Endothelial cell of umbilical vein (primary cell): ENCODE measurements around the gene ZFYVE28. TPM values are rescaled to one million over a fixed set of nuclear protein-coding genes. Genes with fewer than 3 reads are reported as not detected.
A peak's percentile ranks its signal among the peaks of the same experiment; 100 is the strongest.

Experiments
- BruUV-seq: library from RNA; stranded (reverse); fragments of 400-500 nt; replicated peaks from 2 replicates; lab custom pipeline; 2021; lab: Mats Ljungman, UMichigan
- CTCF ChIA-PET: fragments of 300-600, 350-600 bp; sonication (Branson Sonifier 250); formaldehyde crosslinking; loops from one replicate; lab custom pipeline; 2021; ENCODE audit warnings: antibody characterized with exemption, inconsistent platforms; lab: Charles Lee
- POLR2A ChIA-PET: fragments of 300-600, 350-600 bp; sonication (Branson Sonifier 250); formaldehyde crosslinking; loops from one replicate; lab custom pipeline; 2021; ENCODE audit warnings: antibody characterized with exemption, inconsistent platforms; lab: Charles Lee
- DNase-seq: peaks from one replicate; pipeline ENCODE4 v3.0.0-alpha.2; 2011; ENCODE audit warnings: low read depth, low spot score
- FAIRE-seq: peaks from 2 replicates; lab custom pipeline; 2011; peaks lifted over from hg19 to GRCh38; lab: Jason Lieb, UNC
- H2AFZ ChIP-seq: 2 replicates; pipeline ENCODE4 v1.6.0; 2012; ENCODE audit warnings: low read depth, low read length, control low read depth, inconsistent platforms
- H3K27ac ChIP-seq: 2 replicates; pipeline ENCODE4 v1.5.1; 2011; ENCODE audit warnings: low read depth, mild to moderate bottlenecking, control low read depth, low read length, moderate library complexity; ENCODE audit not compliant: insufficient read depth
- H3K27me3 ChIP-seq, 2 experiments: 2 replicates each; pipeline versions ENCODE4 v1.6.0 to v1.6.1; 2011; ENCODE audit warnings: low read length in 2 of 2, mixed read lengths in 1 of 2; ENCODE audit not compliant: control insufficient read depth in 2 of 2, insufficient read depth in 2 of 2
- H3K36me3 ChIP-seq, 2 experiments: 2 replicates in 1 of 2; 3 replicates in 1 of 2; pipeline ENCODE4 v1.5.1; 2011; ENCODE audit warnings: low read length in 2 of 2, mild to moderate bottlenecking in 1 of 2, moderate library complexity in 1 of 2; ENCODE audit not compliant: control insufficient read depth in 2 of 2, insufficient read depth in 2 of 2; ENCODE audit errors: extremely low read depth in 1 of 2
- H3K4me1 ChIP-seq: 3 replicates; pipeline ENCODE4 v1.5.1; 2011; ENCODE audit warnings: mild to moderate bottlenecking, low read length; ENCODE audit not compliant: control insufficient read depth, insufficient read depth; ENCODE audit errors: extremely low read depth
- H3K4me2 ChIP-seq: 2 replicates; pipeline ENCODE4 v1.6.1; 2011; ENCODE audit warnings: low read length, control low read depth, mixed read lengths; ENCODE audit not compliant: insufficient read depth
- H3K4me3 ChIP-seq, 3 experiments: fragments of 200-600 bp in 1 of 3; sonication (generic), shearing (Covaris generic) in 1 of 3; replicated peaks in 1 of 3; 2 replicates each; pipeline ENCODE4 v1.5.1; 2011 to 2016; ENCODE audit warnings: control low read depth in 3 of 3, low read length in 3 of 3, mild to moderate bottlenecking in 2 of 3, inconsistent platforms in 1 of 3, low read depth in 1 of 3, moderate library complexity in 1 of 3; ENCODE audit not compliant: insufficient read depth in 1 of 3
- H3K79me2 ChIP-seq: 2 replicates; pipeline ENCODE4 v1.6.0; 2012; ENCODE audit warnings: low read length, inconsistent platforms; ENCODE audit not compliant: control insufficient read depth, insufficient read depth
- H3K9ac ChIP-seq: replicated peaks from 2 replicates; pipeline ENCODE3; 2011; ENCODE audit warnings: low read length, control low read depth; ENCODE audit not compliant: insufficient read depth; ENCODE audit errors: extremely low read depth
- H3K9me1 ChIP-seq: replicated peaks from 3 replicates; pipeline ENCODE4 v1.6.0; 2011; ENCODE audit warnings: mild to moderate bottlenecking, low read length; ENCODE audit not compliant: control insufficient read depth, insufficient read depth; ENCODE audit errors: extremely low read depth
- H3K9me3 ChIP-seq: replicated peaks from 2 replicates; pipeline ENCODE4 v1.5.1; 2012; ENCODE audit warnings: low read length, inconsistent platforms; ENCODE audit not compliant: control insufficient read depth, insufficient read depth
- H4K20me1 ChIP-seq: replicated peaks from 2 replicates; pipeline ENCODE3; 2011; ENCODE audit warnings: mild to moderate bottlenecking, low read length; ENCODE audit not compliant: control insufficient read depth, insufficient read depth; ENCODE audit errors: extremely low read depth
- EZH2 ChIP-seq: IDR thresholded peaks from 2 replicates; pipeline ENCODE4 v1.6.1; 2012; ENCODE audit warnings: borderline replicate concordance, low read depth, mild to moderate bottlenecking, moderate library complexity, low read length, inconsistent platforms; ENCODE audit not compliant: severe bottlenecking
- FOS ChIP-seq: IDR thresholded peaks from 2 replicates; pipeline ENCODE4 v1.6.1; 2011; ENCODE audit warnings: mild to moderate bottlenecking, low read length, moderate library complexity, borderline replicate concordance; ENCODE audit not compliant: insufficient read depth
- GATA2 ChIP-seq: IDR thresholded peaks from 2 replicates; pipeline ENCODE4 v1.7.0; 2011; ENCODE audit warnings: low read depth, mild to moderate bottlenecking, moderate library complexity, mixed read lengths, low read length; ENCODE audit not compliant: insufficient read length, insufficient read depth
- JUN ChIP-seq: IDR thresholded peaks from 2 replicates; pipeline ENCODE4 v1.6.1; 2011; ENCODE audit warnings: borderline replicate concordance, low read depth; ENCODE audit not compliant: insufficient read length, insufficient read depth
- MYC ChIP-seq: IDR thresholded peaks from one replicate; pipeline ENCODE4 v1.6.1; 2011; ENCODE audit warnings: mild to moderate bottlenecking, low read depth, low read length
- POLR2A ChIP-seq: IDR thresholded peaks from 2 replicates; pipeline ENCODE4 v1.6.1; 2012; ENCODE audit warnings: low read depth, mild to moderate bottlenecking, control low read depth, low read length
- POLR2AphosphoS5 ChIP-seq: IDR thresholded peaks from 2 replicates; pipeline ENCODE4 v1.6.1; 2012; ENCODE audit warnings: low read depth, mild to moderate bottlenecking, control low read depth, low read length, moderate library complexity; ENCODE audit not compliant: insufficient read depth
- dilution Hi-C: fragments of 300-500 bp; cut with MboI; formaldehyde crosslinking; loops from one replicate; pipeline ENCODE4 v1.15.0; 2019; ENCODE audit warnings: low sequenced_read_pairs; ENCODE audit not compliant: extremely low pct_ligation_motif_present
- intact Hi-C: fragments of 100-400 bp; cut with micrococcal nuclease; formaldehyde crosslinking; loops from one replicate; pipeline ENCODE4 v1.10.0; 2022
- polyA plus RNA-seq, 4 experiments: library from polyadenylated mRNA; depleted of rRNA in 3 of 4; stranded (reverse) in 3 of 4; unstranded in 1 of 4; fragments of >200 nt; gene quantifications; 2 replicates each; pipeline versions ENCODE4 v1.2.1 to v1.2.3, GENCODE V29; 2011 to 2012; ENCODE audit warnings: missing spikeins in 1 of 4
- total RNA-seq: library from RNA; stranded (reverse); gene quantifications from 2 replicates; pipeline ENCODE4 v1.2.3, GENCODE V29; 2021
- TF ChIP-seq, protein P1 (sequence below): IDR thresholded peaks from 2 replicates; pipeline ENCODE4 v1.6.1; 2011; ENCODE audit not compliant: insufficient read depth, insufficient read length
- TF ChIP-seq, protein P2 (sequence below), 2 donors: IDR thresholded peaks; 1 replicate in 1 of 2; 2 replicates in 1 of 2; pipeline ENCODE4 v1.5.1; 2011; ENCODE audit warnings: low read length in 2 of 2, mild to moderate bottlenecking in 2 of 2, moderate library complexity in 2 of 2, control low read depth in 1 of 2, inconsistent platforms in 1 of 2, low read depth in 1 of 2; ENCODE audit not compliant: insufficient read depth in 1 of 2; ENCODE audit errors: extremely low read depth in 1 of 2

The ZFYVE28 gene
- total and polyA plus RNA-seq, 2 donors (not counting 3 experiments of a cell fraction or from before 2014, with no cell fraction given), result 5.8 to 7.1 TPM

DNA sequence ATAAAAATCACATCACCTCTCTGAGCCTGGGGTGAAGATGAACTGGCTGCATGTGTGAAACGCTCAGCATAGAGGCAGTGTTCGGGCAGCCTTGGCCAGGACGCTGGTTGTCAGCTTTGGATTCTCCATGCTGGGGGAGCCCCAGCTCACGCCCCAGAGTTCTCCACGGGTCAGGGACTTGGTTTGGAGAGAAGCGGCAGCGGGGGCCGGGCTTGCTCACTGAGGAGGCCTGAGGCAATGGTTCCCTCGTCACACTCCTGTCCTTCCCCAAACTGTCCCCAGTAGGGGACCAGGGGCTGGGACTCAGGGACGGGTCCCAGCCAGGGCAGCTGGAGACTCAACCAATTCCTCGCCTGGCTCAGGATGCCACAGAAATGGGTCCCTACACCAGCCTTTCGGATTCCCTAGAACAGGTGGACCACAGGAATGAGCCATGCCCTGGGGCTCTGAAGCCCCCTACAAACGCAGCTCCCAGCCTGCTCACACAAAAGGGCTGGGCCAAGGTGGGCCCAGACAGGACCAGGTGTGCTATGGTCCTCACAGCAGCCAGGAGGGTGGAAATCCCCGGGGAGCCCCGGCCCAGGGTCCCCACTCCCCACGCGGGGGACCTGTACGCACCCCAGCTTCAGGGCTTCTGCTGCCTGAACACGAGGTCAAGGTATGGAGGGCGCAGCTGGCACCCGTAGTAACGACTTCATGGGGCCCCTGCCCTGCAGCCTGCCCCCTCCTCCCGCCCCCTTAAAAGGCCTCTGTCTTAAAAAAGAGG lies 157.9 kb downstream of the ZFYVE28 start:
- Histone ChIP-seq H3K9me3 (no peaks in the 10 kb centered on the region), H4K20me1 (no peaks in the 10 kb centered on the region), H3K4me1 (peaks cover 26% of the 10 kb centered on the region), H3K27me3 (no peaks in the 10 kb centered on the region), H3K4me3 (peak overlapping the region; percentile 63 to 72 (median 70)), H3K9ac (peak overlapping the region; percentile 71), H3K27ac (no peak overlapping the region), H2AFZ (no peak overlapping the region), H3K79me2 (peaks cover 15% of the 10 kb centered on the region), H3K9me1 (no peaks in the 10 kb centered on the region), H3K4me2 (peak overlapping the region; percentile 75), H3K36me3 (peaks cover 0 to 17% of the 10 kb centered on the region in 2 experiments)
- no TSS peak for BruUV-seq
- no peak for DNase-seq
- intact Hi-C loops, result no loop called here
- no peak for FAIRE-seq
- ChIA-PET CTCF (interaction anchor here (1.3 kb wide), 1 partner anchor 40 kb away, joined by 3 read pairs; no protein-coding TSS in a partner anchor), POLR2A (no interaction called here)
- dilution Hi-C loops, result no loop called here
- TF ChIP-seq GATA2 (no peak), EZH2 (no peak), POLR2A (no peak), MYC (no peak), FOS (no peak), JUN (no peak), POLR2AphosphoS5 (no peak)
- TF ChIP-seq, protein P1, sequence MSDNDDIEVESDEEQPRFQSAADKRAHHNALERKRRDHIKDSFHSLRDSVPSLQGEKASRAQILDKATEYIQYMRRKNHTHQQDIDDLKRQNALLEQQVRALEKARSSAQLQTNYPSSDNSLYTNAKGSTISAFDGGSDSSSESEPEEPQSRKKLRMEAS, result no peak
- TF ChIP-seq, protein P2, sequence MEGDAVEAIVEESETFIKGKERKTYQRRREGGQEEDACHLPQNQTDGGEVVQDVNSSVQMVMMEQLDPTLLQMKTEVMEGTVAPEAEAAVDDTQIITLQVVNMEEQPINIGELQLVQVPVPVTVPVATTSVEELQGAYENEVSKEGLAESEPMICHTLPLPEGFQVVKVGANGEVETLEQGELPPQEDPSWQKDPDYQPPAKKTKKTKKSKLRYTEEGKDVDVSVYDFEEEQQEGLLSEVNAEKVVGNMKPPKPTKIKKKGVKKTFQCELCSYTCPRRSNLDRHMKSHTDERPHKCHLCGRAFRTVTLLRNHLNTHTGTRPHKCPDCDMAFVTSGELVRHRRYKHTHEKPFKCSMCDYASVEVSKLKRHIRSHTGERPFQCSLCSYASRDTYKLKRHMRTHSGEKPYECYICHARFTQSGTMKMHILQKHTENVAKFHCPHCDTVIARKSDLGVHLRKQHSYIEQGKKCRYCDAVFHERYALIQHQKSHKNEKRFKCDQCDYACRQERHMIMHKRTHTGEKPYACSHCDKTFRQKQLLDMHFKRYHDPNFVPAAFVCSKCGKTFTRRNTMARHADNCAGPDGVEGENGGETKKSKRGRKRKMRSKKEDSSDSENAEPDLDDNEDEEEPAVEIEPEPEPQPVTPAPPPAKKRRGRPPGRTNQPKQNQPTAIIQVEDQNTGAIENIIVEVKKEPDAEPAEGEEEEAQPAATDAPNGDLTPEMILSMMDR (IDR thresholded peaks at IDR 0.05; ENCODE audit: extremely low read depth in 1 of 2, insufficient read depth in 1 of 2, low read depth in 1 of 2, low read length in 2 of 2), result no peak
